Ishikawa (cell line): ENCODE measurements around the gene INHBC.

ENCODE experiments used
- CEBPB ChIP-seq: IDR thresholded peaks from 2 replicates; pipeline ENCODE4 v1.6.1; 2012
- CREB1 ChIP-seq: IDR thresholded peaks from 2 replicates; pipeline ENCODE4 v1.6.1; 2012; ENCODE audit warnings: low read depth
- EGR1 ChIP-seq: IDR thresholded peaks from 2 replicates; pipeline ENCODE4 v1.6.1; 2012
- EP300 ChIP-seq: IDR thresholded peaks from 2 replicates; pipeline ENCODE4 v1.6.1; 2012; ENCODE audit warnings: borderline replicate concordance
- FOXM1 ChIP-seq: IDR thresholded peaks from 2 replicates; pipeline ENCODE4 v1.6.1; 2012; ENCODE audit warnings: low read depth, borderline replicate concordance
- MAX ChIP-seq: IDR thresholded peaks from 2 replicates; pipeline ENCODE4 v1.6.1; 2012
- NFIC ChIP-seq: IDR thresholded peaks from 2 replicates; pipeline ENCODE4 v1.6.1; 2012
- RAD21 ChIP-seq: IDR thresholded peaks from 2 replicates; pipeline ENCODE4 v1.6.1; 2012; ENCODE audit warnings: low read depth
- TAF1 ChIP-seq: IDR thresholded peaks from 2 replicates; pipeline ENCODE4 v1.6.1; 2012; ENCODE audit warnings: low read depth, mild to moderate bottlenecking
- TCF12 ChIP-seq: IDR thresholded peaks from 2 replicates; pipeline ENCODE4 v1.6.1; 2012; ENCODE audit warnings: low read depth
- TEAD4 ChIP-seq: IDR thresholded peaks from 2 replicates; pipeline ENCODE4 v1.6.1; 2012
- USF1 ChIP-seq: IDR thresholded peaks from 2 replicates; pipeline ENCODE4 v1.6.1; 2012
- YY1 ChIP-seq: IDR thresholded peaks from 2 replicates; pipeline ENCODE4 v1.6.1; 2012; ENCODE audit warnings: low read depth
- ZBTB7A ChIP-seq: IDR thresholded peaks from 2 replicates; pipeline ENCODE4 v1.6.1; 2012; ENCODE audit warnings: low read depth
- TF ChIP-seq, protein P1 (sequence below): IDR thresholded peaks from 2 replicates; pipeline ENCODE4 v1.6.1; 2012; ENCODE audit warnings: low read depth, mild to moderate bottlenecking

Gene INHBC

GRCh38 chr12:57490126-57490525 lies 55.5 kb downstream of the INHBC start:
- no peak for TF ChIP-seq TEAD4
- TF ChIP-seq NFIC = no peak
- no peak for TF ChIP-seq FOXM1
- TF ChIP-seq MAX = no peak
- no peak for TF ChIP-seq USF1
- no peak for TF ChIP-seq EGR1
- no peak for TF ChIP-seq CREB1
- no peak for TF ChIP-seq YY1
- TF ChIP-seq, protein P1, sequence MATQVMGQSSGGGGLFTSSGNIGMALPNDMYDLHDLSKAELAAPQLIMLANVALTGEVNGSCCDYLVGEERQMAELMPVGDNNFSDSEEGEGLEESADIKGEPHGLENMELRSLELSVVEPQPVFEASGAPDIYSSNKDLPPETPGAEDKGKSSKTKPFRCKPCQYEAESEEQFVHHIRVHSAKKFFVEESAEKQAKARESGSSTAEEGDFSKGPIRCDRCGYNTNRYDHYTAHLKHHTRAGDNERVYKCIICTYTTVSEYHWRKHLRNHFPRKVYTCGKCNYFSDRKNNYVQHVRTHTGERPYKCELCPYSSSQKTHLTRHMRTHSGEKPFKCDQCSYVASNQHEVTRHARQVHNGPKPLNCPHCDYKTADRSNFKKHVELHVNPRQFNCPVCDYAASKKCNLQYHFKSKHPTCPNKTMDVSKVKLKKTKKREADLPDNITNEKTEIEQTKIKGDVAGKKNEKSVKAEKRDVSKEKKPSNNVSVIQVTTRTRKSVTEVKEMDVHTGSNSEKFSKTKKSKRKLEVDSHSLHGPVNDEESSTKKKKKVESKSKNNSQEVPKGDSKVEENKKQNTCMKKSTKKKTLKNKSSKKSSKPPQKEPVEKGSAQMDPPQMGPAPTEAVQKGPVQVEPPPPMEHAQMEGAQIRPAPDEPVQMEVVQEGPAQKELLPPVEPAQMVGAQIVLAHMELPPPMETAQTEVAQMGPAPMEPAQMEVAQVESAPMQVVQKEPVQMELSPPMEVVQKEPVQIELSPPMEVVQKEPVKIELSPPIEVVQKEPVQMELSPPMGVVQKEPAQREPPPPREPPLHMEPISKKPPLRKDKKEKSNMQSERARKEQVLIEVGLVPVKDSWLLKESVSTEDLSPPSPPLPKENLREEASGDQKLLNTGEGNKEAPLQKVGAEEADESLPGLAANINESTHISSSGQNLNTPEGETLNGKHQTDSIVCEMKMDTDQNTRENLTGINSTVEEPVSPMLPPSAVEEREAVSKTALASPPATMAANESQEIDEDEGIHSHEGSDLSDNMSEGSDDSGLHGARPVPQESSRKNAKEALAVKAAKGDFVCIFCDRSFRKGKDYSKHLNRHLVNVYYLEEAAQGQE = no peak
- no peak for TF ChIP-seq ZBTB7A
- no peak for TF ChIP-seq TAF1
- no peak for TF ChIP-seq CEBPB
- TF ChIP-seq TCF12 = no peak
- no peak for TF ChIP-seq RAD21
- TF ChIP-seq EP300 = no peak

- TF ChIP-seq TEAD4 (no peak), TAF1 (no peak), EGR1 (no peak), MAX (no peak), CEBPB (no peak), EP300 (no peak), TCF12 (no peak), USF1 (no peak), RAD21 (no peak), FOXM1 (no peak)
- TF ChIP-seq, protein P1 = no peak
Observed at GRCh38 chr12:57491393-57492280, 57.1 kb downstream of the INHBC start.

DNA sequence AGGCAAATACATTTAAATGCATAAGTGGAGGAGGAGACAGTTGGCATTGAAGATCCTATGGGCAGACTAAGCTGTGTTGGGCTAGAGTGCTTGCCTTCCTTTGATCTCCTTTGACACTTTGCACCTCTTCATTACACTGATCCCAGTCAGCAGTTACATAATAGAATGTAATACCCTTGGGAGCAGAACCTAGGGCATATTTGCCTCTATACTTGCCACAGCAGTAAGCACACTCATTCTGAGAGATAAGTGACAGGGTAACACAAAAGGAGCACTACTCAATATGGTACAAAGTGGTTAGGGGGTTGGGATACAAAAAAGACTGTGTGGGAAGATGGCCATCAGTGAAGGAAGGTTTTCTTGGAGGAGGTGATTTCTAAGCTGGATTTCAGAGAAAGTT lies 62.2 kb downstream of the INHBC start:
- no peak for TF ChIP-seq MAX
- TF ChIP-seq FOXM1 = no peak
- TF ChIP-seq TEAD4 = no peak
- TF ChIP-seq CEBPB = no peak
- no peak for TF ChIP-seq CREB1
- TF ChIP-seq TAF1 = no peak
- TF ChIP-seq EGR1 = no peak
- TF ChIP-seq ZBTB7A = no peak
- TF ChIP-seq EP300 = no peak
- no peak for TF ChIP-seq YY1

DNA sequence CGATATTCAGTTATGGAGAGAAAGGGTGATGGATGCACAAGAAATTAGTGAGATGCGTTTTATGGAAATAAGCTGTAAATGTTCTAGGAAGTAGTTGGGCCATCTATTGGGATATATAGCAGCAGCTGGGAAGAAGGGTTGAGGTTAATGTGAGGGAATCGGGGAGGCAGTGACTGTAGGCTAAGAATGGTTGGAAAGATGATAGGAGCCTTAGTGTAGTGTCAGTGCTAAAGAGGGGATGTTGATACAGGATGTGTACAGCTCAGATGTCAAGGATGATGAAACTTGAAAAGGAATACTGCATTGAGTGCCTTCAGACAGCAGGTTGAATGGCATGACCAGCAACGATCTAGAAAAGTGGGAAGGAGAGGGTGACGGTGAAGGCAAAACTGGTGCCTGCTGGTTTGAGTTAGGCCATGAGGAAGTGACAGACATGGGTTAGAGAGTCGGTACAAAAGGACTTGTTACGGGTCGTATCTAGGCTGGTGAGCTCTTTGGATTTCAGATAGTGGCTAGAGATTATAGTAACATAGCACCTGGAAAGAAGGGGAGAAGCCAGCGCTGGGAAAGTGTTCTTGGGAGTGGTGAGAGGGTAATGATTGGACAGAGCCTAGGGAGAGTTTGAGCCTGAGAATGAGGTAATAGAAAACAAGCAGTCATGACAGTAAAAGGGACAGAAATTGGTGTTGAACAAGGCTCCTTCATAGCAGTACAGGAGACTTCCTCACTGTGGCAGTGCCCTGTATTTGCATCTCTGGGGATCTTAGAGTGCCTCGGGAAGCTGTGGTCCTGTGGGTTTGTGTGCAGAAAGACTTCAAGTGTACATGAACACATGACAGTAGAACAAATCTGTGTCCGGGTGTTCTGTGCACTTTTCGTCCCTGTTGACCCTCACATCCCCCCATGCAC lies 62.9 kb downstream of the INHBC start:
- TF ChIP-seq YY1 (no peak), EP300 (no peak), ZBTB7A (no peak), USF1 (no peak), TAF1 (no peak), NFIC (no peak), TEAD4 (no peak)
